GM21367 (cell line): ENCODE measurements around the gene DHFR2.
"Not testable (repeated sequence)": the region's sequence is repeated elsewhere in the genome, so short reads cannot be mapped to it uniquely, and the experiment has no call there.

Experiments used
- ATAC-seq: cut with Tn5 transposase; IDR thresholded peaks from one replicate; pipeline ENCODE4 v1.9.1; 2021; ENCODE audit not compliant: unreplicated experiment

Gene DHFR2

GRCh38 chr3:94062513-94063404 lies at the start of gene DHFR2, which contains the start of gene NSUN3:
Gene DHFR2, minus strand, starts transcription at chr3:94062916. Its CDS starts 1,405 bp downstream, at chr3:94061511.
Gene NSUN3, plus strand, starts transcription at chr3:94063061. Its CDS starts 66 bp downstream, at chr3:94063127.
- peak; percentile 93 for ATAC-seq

GRCh38 chr3:94110854-94111253 lies 48.1 kb upstream of the DHFR2 start:
- ATAC-seq, result no peak

- not testable (repeated sequence) for ATAC-seq
Measured at GRCh38 chr3:94110232-94110631, 47.5 kb upstream of the DHFR2 start.

- ATAC-seq, result no peak
Measured at GRCh38 chr3:94106268-94106667, 43.6 kb upstream of the DHFR2 start.

- ATAC-seq, result no peak
Measured at GRCh38 chr3:94101860-94102259, 39.1 kb upstream of the DHFR2 start.

- no peak for ATAC-seq
Measured at GRCh38 chr3:94099311-94099710, 36.6 kb upstream of the DHFR2 start.

GRCh38 chr3:94098452-94098851 lies 35.7 kb upstream of the DHFR2 start:
- no peak for ATAC-seq

- no peak for ATAC-seq
Measured at GRCh38 chr3:94095111-94095510, 32.4 kb upstream of the DHFR2 start.

- no peak for ATAC-seq
Measured at GRCh38 chr3:94093151-94093550, 30.4 kb upstream of the DHFR2 start.

GRCh38 chr3:94092086-94092485 lies 29.4 kb upstream of the DHFR2 start:
- ATAC-seq, result no peak

GRCh38 chr3:94089126-94089525 lies 26.4 kb upstream of the DHFR2 start:
- ATAC-seq, result no peak

GRCh38 chr3:94083261-94083660 lies 20.5 kb upstream of the DHFR2 start:
- ATAC-seq, result no peak

GRCh38 chr3:94082391-94082937 lies 19.7 kb upstream of the DHFR2 start:
- no peak for ATAC-seq

- ATAC-seq, result no peak
Measured at GRCh38 chr3:94081884-94082283, 19.2 kb upstream of the DHFR2 start.

GRCh38 chr3:94080552-94080951 lies 17.8 kb upstream of the DHFR2 start:
- not testable (repeated sequence) for ATAC-seq

- ATAC-seq, result no peak
Measured at GRCh38 chr3:94076055-94076454, 13.3 kb upstream of the DHFR2 start.

- peak; percentile 75 for ATAC-seq
Measured at GRCh38 chr3:94071713-94072284, 9.1 kb upstream of the DHFR2 start.

- ATAC-seq, result peak; percentile 36
Measured at GRCh38 chr3:94070341-94070911, 7.7 kb upstream of the DHFR2 start.

GRCh38 chr3:94069194-94069813 lies 6.6 kb upstream of the DHFR2 start:
- ATAC-seq, result no peak

GRCh38 chr3:94066506-94067500 lies 4.1 kb upstream of the DHFR2 start:
- no peak for ATAC-seq
